Measurements from ENCODE around the gene KYNU.
A peak's percentile ranks its signal among the peaks of the same experiment; 100 is the strongest.
"Not testable (repeated sequence)": the region's sequence is repeated elsewhere in the genome, so short reads cannot be mapped to it uniquely, and the experiment has no call there.

Gene KYNU

GRCh38 chr2:143034292-143035074, 157.0 kb downstream of the KYNU start:
- FAIRE-seq: peak; percentile 99

DNA sequence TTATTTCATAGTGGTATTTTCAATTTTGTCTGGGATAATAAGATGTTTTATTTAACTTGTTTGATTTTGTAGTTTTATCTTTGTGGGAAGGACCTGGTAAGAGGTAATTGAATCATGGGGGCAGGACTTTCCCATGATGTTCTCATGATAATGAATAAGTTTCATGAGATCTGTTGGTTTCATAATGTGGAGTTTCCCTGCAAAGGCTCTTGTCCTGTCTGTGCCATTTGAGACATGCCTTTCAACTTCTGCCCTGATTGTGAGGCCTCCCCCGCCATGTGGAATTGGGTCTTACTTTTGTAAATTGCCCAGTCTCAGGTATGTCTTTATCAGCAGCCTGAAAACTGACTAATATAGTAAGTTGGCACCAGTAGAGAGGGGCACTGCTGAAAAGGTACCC, 174.0 kb downstream of the KYNU start:
- FAIRE-seq: no peak

- not testable (repeated sequence) for FAIRE-seq
Measured at GRCh38 chr2:143053437-143053836, 176.0 kb downstream of the KYNU start.

- no peak for FAIRE-seq
Measured at GRCh38 chr2:143056550-143056949, 179.1 kb downstream of the KYNU start.

GRCh38 chr2:143058851-143059250, 181.4 kb downstream of the KYNU start:
- no peak for FAIRE-seq

GRCh38 chr2:143063612-143064200, 186.2 kb downstream of the KYNU start:
- FAIRE-seq: no peak

GRCh38 chr2:143068094-143068493, 190.6 kb downstream of the KYNU start:
- no peak for FAIRE-seq

- no peak for FAIRE-seq
Measured at GRCh38 chr2:143068509-143068908, 191.0 kb downstream of the KYNU start.

DNA sequence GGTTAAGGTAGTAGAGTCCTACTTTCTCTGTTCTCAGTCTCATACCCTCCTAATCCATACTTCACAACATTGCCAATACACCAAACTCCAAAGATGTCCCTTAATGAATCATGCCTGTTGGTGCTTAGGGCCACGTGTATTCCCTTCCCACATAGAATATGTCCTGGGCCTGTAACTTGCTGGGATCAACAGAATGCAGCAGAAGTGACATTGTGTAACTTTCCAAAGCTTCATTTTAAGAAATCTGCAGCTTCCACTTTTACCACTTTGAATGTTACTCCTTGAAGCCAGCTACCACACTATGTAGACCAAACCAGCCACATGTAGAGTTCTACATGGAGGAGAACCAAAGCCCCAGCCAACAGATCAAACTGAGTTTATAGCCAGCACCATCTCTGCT, 193.2 kb downstream of the KYNU start:
- FAIRE-seq: no peak

GRCh38 chr2:143071185-143071876, 193.9 kb downstream of the KYNU start:
- FAIRE-seq: no peak

- not testable (repeated sequence) for FAIRE-seq
Measured at GRCh38 chr2:143074913-143075312, 197.4 kb downstream of the KYNU start.

- FAIRE-seq: no peak
Measured at GRCh38 chr2:143075711-143076110, 198.2 kb downstream of the KYNU start.

DNA sequence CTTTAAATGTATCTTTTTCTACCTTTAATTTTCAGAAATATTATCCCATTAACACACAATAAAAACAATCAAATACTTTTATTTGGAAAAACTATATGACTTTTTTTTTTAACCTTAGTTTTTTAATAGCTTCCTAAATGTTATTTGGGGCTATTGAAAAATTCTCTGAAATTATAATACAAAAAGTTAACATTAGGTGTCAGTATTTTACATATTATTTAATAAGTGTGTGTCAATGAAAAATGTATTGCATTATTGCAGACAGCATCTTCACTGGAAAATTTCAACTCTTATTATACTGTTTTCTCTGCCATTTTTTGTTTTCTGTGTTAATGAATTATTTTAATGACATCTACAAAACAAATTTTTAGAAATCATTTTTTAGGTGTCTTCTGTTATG, 200.6 kb downstream of the KYNU start:
- no peak for FAIRE-seq

DNA sequence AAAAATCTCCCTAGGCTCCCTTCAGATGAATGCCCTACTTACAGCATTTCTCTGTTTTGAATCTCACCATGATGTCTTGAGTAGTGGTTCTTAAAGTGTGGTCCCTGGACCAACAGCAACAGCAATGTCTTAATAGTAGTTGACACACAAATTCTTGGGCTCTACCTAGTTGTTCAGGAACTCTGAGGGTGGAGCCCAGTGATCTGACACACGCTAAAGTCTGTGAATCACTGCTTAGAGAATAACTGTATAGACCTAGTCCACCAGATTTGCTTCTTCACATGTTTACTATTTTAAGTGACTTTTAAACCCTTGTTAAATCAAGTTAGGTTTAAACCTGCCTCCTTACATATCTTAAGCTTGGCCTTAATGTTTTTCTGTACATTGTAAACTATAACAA, 204.2 kb downstream of the KYNU start:
- FAIRE-seq: no peak

DNA sequence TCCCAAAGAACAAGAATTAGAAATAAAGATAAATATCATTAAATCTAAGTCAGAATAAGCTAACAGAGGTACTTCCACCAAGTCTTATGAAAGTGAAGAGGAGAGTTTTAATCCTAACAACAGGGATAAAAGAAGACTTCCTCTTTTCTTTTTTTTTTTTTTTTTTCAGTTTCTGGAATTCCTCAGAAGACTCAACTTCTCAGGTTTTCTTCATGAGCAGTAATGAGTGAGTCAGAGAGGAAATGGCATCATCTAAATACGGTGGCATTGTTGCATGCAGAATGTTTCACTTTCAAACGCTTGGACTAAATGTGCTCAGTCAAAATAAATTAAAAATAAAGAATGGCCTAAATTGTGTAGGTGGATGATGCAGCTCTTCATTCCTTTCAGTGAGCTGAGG, 206.2 kb downstream of the KYNU start:
- FAIRE-seq: no peak

DNA sequence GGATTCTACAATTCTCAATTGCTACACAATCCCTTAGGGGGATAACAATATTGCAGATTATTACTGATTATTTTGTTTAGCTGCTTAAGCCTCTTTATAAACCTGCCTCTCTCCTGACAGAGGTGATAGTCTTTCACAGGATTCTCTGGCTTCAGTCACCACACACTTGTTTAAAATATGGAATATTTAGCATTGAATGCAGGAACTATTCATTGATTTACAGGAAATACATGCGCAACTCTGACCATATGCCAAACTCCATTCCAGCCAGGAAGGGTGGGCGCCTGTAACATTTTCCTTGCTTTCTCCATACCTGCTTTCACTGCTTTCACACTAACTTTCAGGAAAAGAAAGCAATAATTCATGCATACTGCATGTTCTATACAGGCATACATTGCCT, 207.0 kb downstream of the KYNU start:
- FAIRE-seq: no peak

- no peak for FAIRE-seq
Measured at GRCh38 chr2:143085125-143085784, 207.8 kb downstream of the KYNU start.

GRCh38 chr2:143087033-143087432, 209.6 kb downstream of the KYNU start:
- no peak for FAIRE-seq

DNA sequence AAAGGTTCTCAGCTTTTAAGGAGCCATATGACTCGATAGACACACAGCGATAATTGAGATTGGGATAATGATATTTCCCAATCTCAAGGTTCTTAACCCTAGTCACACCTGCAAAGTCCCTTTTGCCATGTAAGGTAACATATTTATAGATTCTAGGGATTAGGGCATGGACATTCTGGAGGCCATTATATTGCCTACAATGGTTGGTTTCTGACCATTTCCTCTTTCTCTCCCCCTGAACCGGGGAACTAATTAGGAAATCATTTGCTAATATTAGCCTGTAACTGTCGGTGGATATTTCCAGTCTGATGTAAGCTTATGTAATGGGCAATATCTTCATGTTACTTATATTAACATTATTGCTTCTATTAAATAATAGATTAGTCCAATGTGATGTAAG, 210.9 kb downstream of the KYNU start:
- FAIRE-seq: no peak

DNA sequence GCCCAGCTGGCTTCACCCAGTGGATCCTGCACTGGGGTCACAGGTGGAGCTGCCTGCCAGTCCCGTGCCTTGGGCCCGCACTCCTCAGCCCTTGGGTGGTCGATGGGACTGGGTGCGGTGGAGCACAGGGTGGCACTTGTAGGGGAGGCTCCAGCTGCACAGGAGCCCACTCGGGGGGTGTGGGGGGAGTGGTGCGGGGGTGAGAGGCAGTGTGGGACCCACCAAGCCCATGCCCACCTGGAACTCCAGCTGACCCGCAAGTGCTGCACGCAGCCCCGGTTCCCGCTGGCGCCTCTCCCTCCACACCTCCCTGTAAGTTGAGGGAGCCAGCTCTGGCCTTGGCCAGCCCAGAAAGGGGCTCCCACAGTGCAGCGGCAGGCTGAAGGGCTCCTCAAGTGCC, 212.1 kb downstream of the KYNU start:
- FAIRE-seq: not testable (repeated sequence)

All from G401.6 (cell line).